HG03045 (cell line): ENCODE results near the gene TBC1D22A.

Experiments used
- ATAC-seq: cut with Tn5 transposase; IDR thresholded peaks from one replicate; pipeline ENCODE4 v1.9.1; 2021; ENCODE audit warnings: mild to moderate bottlenecking, moderate library complexity; ENCODE audit not compliant: unreplicated experiment

The TBC1D22A gene

GRCh38 chr22:47065756-47066615 is 303.5 kb downstream of the TBC1D22A start:
- ATAC-seq: no peak

- ATAC-seq: no peak
Measured at GRCh38 chr22:47066616-47066905, 304.1 kb downstream of the TBC1D22A start.

GRCh38 chr22:47067321-47067890 is 305.0 kb downstream of the TBC1D22A start:
- no peak for ATAC-seq

GRCh38 chr22:47067911-47068625 is 305.6 kb downstream of the TBC1D22A start:
- ATAC-seq: no peak

- no peak for ATAC-seq
Measured at GRCh38 chr22:47068626-47068996, 306.2 kb downstream of the TBC1D22A start.

GRCh38 chr22:47069270-47069669 is 306.8 kb downstream of the TBC1D22A start:
- ATAC-seq: no peak

GRCh38 chr22:47071078-47071806 is 308.8 kb downstream of the TBC1D22A start:
- no peak for ATAC-seq

GRCh38 chr22:47071807-47072641 is 309.6 kb downstream of the TBC1D22A start:
- ATAC-seq: no peak

- no peak for ATAC-seq
Measured at GRCh38 chr22:47072642-47072967, 310.2 kb downstream of the TBC1D22A start.

GRCh38 chr22:47073075-47073474 is 310.6 kb downstream of the TBC1D22A start:
- no peak for ATAC-seq

- no peak for ATAC-seq
Measured at GRCh38 chr22:47074105-47074504, 311.7 kb downstream of the TBC1D22A start.

GRCh38 chr22:47075568-47075967 is 313.1 kb downstream of the TBC1D22A start:
- no peak for ATAC-seq

- ATAC-seq: no peak
Measured at GRCh38 chr22:47076758-47077157, 314.3 kb downstream of the TBC1D22A start.

GRCh38 chr22:47080100-47080499 is 317.6 kb downstream of the TBC1D22A start:
- no peak for ATAC-seq

- ATAC-seq: no peak
Measured at GRCh38 chr22:47082505-47082904, 320.1 kb downstream of the TBC1D22A start.

GRCh38 chr22:47083379-47083986 is 321.0 kb downstream of the TBC1D22A start:
- ATAC-seq: no peak

- no peak for ATAC-seq
Measured at GRCh38 chr22:47084226-47084625, 321.8 kb downstream of the TBC1D22A start.

GRCh38 chr22:47086596-47087248 is 324.3 kb downstream of the TBC1D22A start:
- no peak for ATAC-seq

- no peak for ATAC-seq
Measured at GRCh38 chr22:47088480-47089158, 326.2 kb downstream of the TBC1D22A start.
